H1 (cell line): ENCODE measurements around the gene CDYL. TPM values are rescaled to one million over a fixed set of nuclear protein-coding genes. Genes with fewer than 3 reads are reported as not detected.

ENCODE experiments used
- KDM5A ChIP-seq: fragments of 200-600 bp; IDR thresholded peaks from 2 replicates; pipeline ENCODE4 v1.7.1; 2012; ENCODE audit warnings: mild to moderate bottlenecking, low read length, inconsistent platforms, mixed read lengths
- PHF8 ChIP-seq: fragments of 200-600 bp; sonication (generic); conservative IDR thresholded peaks from 2 replicates; pipeline ENCODE4 v1.7.1; 2012; ENCODE audit warnings: low read depth, mild to moderate bottlenecking, inconsistent platforms, low read length, moderate library complexity
- SUZ12 ChIP-seq: fragments of 200-600 bp; sonication (generic); IDR thresholded peaks from 2 replicates; pipeline ENCODE4 v1.6.1; 2012; ENCODE audit warnings: mild to moderate bottlenecking, inconsistent platforms, low read length, moderate library complexity, mixed read lengths
- TAF1 ChIP-seq: IDR thresholded peaks from 2 replicates; pipeline ENCODE4 v1.6.1; 2011; ENCODE audit warnings: mild to moderate bottlenecking, low read depth, low read length
- polyA plus RNA-seq, 7 experiments: library from polyadenylated mRNA; depleted of rRNA in 3 of 7; stranded (reverse) in 5 of 7; unstranded in 2 of 7; fragments of >200 nt in 5 of 7; fragments of 200-250 nt in 2 of 7; gene quantifications; 1 replicate in 5 of 7; 2 replicates in 1 of 7; 4 replicates in 1 of 7; pipeline versions ENCODE4 v1.2.1 to v1.2.3, GENCODE V29; 2011 to 2013; ENCODE audit warnings: missing spikeins in 2 of 7, mixed read lengths in 2 of 7
- total RNA-seq: library from RNA; stranded (reverse); fragmentation: NEBNext Ultra II Directional; extraction: Animal tissue kit (Norgen Biotek cat#: 25700); gene quantifications from 2 replicates; pipeline ENCODE4 v1.2.1, GENCODE V29; 2021

The CDYL gene
- total and polyA plus RNA-seq, 2 of the 8 experiments (the other 6 are each of a cell fraction or from before 2014, with no cell fraction given), result 56.4 to 119 TPM

- no peak for TF ChIP-seq TAF1
- no peak for TF ChIP-seq SUZ12
- no peak for TF ChIP-seq KDM5A
- TF ChIP-seq PHF8, result no peak
Observed at GRCh38 chr6:4786996-4787395, 10.8 kb downstream of the CDYL start (continued).
